ENCODE results near the gene SPNS2. TPM values are rescaled to one million over a fixed set of nuclear protein-coding genes. Genes with fewer than 3 reads are reported as not detected.

SPNS2 gene
- total RNA-seq, 1 experiment from 2014 or later: not detected

GRCh38 chr17:4502466-4503154, 3.9 kb downstream of the SPNS2 start:
- Mint-ChIP-seq H3K4me1 (ENCODE audit: insufficient read depth, unreplicated experiment) (peaks cover under 1% of the 10 kb centered on the region), H3K4me3 (ENCODE audit: unreplicated experiment) (no peak overlapping the region), H3K27me3 (ENCODE audit: insufficient read depth, unreplicated experiment) (peaks cover 44% of the 10 kb centered on the region), H3K36me3 (ENCODE audit: insufficient read depth, unreplicated experiment) (peaks cover under 1% of the 10 kb centered on the region), H3K27ac (ENCODE audit: low read depth, unreplicated experiment) (no peak overlapping the region), H3K9me3 (ENCODE audit: unreplicated experiment) (no peaks in the 10 kb centered on the region)
- intact Hi-C loops (cut with micrococcal nuclease): no loop called here
- CTCF ChIA-PET: interaction anchor here (0.7 to 1.6 kb wide), 2 partner anchors 79 to 375 kb away, joined by 3 to 5 read pairs; no protein-coding TSS in a partner anchor
- POLR2A ChIA-PET: no interaction called here
- no peak for TF ChIP-seq CTCF (IDR thresholded peaks at IDR 0.05; ENCODE audit: unreplicated experiment)
- no peak for DNase-seq (ENCODE audit: unreplicated experiment)
- no TSS peak for BruUV-seq (replicated peaks)

GRCh38 chr17:4503283-4504025, 4.8 kb downstream of the SPNS2 start:
- peaks cover 39% of the 10 kb centered on the region for H3K27me3 Mint-ChIP-seq (ENCODE audit: insufficient read depth, unreplicated experiment)
- DNase-seq (ENCODE audit: unreplicated experiment): no peak
- POLR2A ChIA-PET: no interaction called here
- TF ChIP-seq CTCF (IDR thresholded peaks at IDR 0.05; ENCODE audit: unreplicated experiment): no peak
- H3K27ac Mint-ChIP-seq (ENCODE audit: low read depth, unreplicated experiment): no peak overlapping the region
- BruUV-seq (replicated peaks): no TSS peak
- CTCF ChIA-PET: interaction anchor here (0.7 to 1.6 kb wide), 3 partner anchors 64 to 82 kb away, joined by 3 to 6 read pairs (median 5); no protein-coding TSS in a partner anchor
- no peaks in the 10 kb centered on the region for H3K9me3 Mint-ChIP-seq (ENCODE audit: unreplicated experiment)
- H3K4me1 Mint-ChIP-seq (ENCODE audit: insufficient read depth, unreplicated experiment): no peaks in the 10 kb centered on the region
- H3K4me3 Mint-ChIP-seq (ENCODE audit: unreplicated experiment): no peak overlapping the region
- H3K36me3 Mint-ChIP-seq (ENCODE audit: insufficient read depth, unreplicated experiment): no peaks in the 10 kb centered on the region
- intact Hi-C loops (cut with micrococcal nuclease): no loop called here

- TF ChIP-seq CTCF (IDR thresholded peaks at IDR 0.05; ENCODE audit: unreplicated experiment): no peak
- Mint-ChIP-seq H3K27me3 (ENCODE audit: insufficient read depth, unreplicated experiment) (peaks cover 37% of the 10 kb centered on the region), H3K4me1 (ENCODE audit: insufficient read depth, unreplicated experiment) (no peaks in the 10 kb centered on the region), H3K9me3 (ENCODE audit: unreplicated experiment) (no peaks in the 10 kb centered on the region), H3K27ac (ENCODE audit: low read depth, unreplicated experiment) (no peak overlapping the region), H3K4me3 (ENCODE audit: unreplicated experiment) (no peak overlapping the region), H3K36me3 (ENCODE audit: insufficient read depth, unreplicated experiment) (peaks cover 6% of the 10 kb centered on the region)
- no TSS peak for BruUV-seq (replicated peaks)
- DNase-seq (ENCODE audit: unreplicated experiment): no peak
- intact Hi-C loops (cut with micrococcal nuclease): no loop called here
- ChIA-PET CTCF (interaction anchor here (1.0 to 1.6 kb wide), 3 partner anchors 63 to 83 kb away, joined by 3 to 6 read pairs (median 5); no protein-coding TSS in a partner anchor), POLR2A (no interaction called here)
Measured at GRCh38 chr17:4504188-4504587, 5.5 kb downstream of the SPNS2 start.

DNA sequence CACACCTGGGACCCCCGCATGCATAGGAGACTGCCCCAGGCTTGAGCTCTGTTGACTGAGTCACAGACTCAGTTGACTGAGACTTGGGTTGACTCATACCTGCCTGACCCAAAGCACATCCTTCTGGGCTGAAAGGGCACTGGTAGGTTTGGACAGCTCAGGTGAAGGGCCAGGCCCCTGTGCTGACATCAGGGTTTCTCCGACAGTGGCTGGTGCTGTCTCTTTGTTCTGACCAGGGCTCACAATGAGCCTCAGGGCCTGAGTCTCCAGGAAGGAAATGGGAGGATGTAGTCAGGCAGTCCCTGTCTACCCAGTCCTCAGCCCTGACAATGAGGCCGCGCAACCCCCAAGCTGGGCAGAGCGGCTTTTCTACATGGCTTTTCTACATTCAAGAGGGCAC, 6.5 kb downstream of the SPNS2 start:
- CTCF ChIA-PET: no interaction called here
- no peaks in the 10 kb centered on the region for H3K4me1 Mint-ChIP-seq (ENCODE audit: insufficient read depth, unreplicated experiment)
- no peak for TF ChIP-seq CTCF (IDR thresholded peaks at IDR 0.05; ENCODE audit: unreplicated experiment)
- H3K4me3 Mint-ChIP-seq (ENCODE audit: unreplicated experiment): no peak overlapping the region
- no peaks in the 10 kb centered on the region for H3K9me3 Mint-ChIP-seq (ENCODE audit: unreplicated experiment)
- no peak for DNase-seq (ENCODE audit: unreplicated experiment)
- peaks cover 27% of the 10 kb centered on the region for H3K27me3 Mint-ChIP-seq (ENCODE audit: insufficient read depth, unreplicated experiment)
- POLR2A ChIA-PET: no interaction called here
- intact Hi-C loops (cut with micrococcal nuclease): no loop called here
- H3K36me3 Mint-ChIP-seq (ENCODE audit: insufficient read depth, unreplicated experiment): peaks cover 6% of the 10 kb centered on the region
- no TSS peak for BruUV-seq (replicated peaks)
- no peak overlapping the region for H3K27ac Mint-ChIP-seq (ENCODE audit: low read depth, unreplicated experiment)
